ENCODE results near the gene CHST12.
"Not testable (repeated sequence)": the region's sequence is repeated elsewhere in the genome, so short reads cannot be mapped to it uniquely, and the experiment has no call there.

CHST12 gene

GRCh38 chr7:2405201-2405600 lies 1.8 kb downstream of the CHST12 start:
- no peak for DNase-seq

DNA sequence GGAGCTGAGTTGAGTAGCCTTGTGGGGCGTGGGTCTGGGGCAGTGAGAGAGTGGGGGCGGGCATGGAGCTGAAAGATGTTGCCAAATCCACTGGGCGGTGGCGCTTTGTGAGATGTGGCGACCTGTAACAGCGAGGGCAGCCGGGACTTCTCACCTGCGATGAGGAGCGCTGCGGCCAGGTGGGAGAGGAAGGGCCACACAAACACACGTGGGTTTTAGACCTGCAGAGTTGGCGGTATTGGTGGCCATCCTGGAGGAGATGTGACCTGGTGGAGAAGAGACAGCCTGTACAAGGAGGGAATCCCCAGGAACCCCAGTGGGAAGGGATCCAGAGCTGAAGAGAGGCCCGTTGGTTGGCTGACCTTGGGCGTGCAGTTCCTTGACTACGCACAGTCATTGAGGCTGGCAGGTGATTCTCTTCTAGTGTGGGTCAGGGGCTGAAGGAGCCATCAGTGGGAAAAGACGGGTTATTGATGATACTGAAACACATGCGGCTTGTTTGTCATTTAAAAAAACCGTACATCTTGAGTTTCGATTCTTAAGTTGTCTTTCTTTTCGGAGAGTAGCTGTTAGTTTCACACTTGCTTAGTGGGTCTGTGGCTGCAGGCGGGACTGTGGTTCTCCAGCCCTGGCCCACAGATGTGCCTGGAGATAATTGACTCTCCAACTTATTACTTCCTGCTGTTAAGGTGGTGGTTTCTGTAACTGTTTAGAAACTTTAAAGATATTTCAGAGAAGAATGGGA lies 2.4 kb downstream of the CHST12 start:
- peak; percentile 63 to 74 for DNase-seq

DNA sequence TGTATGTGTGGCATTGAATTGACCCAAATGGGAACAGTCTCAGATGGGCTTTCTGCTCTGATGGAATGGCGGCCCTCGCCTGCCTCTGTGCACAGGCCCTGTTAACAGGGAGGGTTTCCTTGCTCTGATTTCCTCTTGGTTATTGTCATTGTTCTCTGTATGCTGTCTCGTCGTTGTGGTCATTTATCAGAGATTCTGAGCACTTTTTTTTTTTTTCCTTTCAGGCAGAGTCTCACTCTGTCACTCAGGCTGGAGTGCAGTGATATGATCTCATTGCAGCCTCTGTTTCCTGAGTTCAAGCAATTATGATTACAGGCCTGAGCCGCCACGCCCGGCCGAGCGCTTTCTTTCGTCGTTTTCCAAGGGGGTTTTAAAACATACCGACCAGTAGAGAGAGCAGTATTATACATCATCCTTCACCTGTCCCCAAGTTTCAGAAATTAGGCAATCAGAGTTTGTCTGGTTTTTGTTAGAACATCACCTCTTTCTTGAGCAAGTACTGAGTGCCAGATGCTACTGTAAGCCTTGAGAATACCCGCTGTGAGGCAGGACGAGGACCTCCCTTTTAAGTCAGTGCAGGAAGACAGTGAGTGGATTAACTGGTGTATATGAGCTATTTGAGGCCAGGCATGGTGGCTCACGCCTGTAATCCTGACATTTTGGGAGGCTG lies 6.5 kb downstream of the CHST12 start:
- no peak for DNase-seq

- no peak for DNase-seq
Measured at GRCh38 chr7:2411049-2411448, 7.6 kb downstream of the CHST12 start.

DNA sequence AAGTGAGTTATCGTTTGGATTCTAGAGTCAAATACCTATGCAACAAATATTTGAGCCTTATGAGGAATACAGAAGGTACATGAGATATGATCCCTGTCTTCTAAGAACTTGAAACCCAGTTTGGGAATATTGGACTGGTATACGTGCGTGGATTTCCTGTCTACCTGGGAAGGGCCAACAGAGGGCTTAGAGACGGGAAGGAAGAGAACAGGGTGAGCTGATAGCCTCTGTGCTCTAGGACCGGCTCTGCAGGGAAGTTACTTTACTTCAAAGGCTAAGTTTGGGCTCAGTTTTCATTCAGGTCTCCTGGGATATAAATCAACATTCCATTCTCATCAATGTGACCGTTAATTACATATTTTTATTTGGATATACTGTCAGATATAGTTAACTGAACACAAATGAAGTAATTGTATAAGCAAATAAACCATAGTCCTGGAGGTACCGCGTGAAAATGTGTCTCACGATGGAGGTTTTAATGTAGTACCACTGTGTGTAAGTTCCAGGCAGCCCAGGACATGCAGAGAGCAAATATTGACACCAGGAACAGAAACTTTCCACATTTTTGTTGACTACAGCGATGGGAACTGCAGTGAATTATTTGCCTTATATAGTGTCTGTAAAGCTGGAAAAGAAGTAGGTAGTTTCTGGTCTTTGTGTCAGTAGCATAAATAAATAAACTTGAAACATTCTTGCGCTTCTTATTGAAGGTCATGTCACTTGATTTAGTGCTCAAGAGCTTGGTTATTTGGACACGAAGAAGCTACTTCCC lies 8.6 kb downstream of the CHST12 start:
- no peak for DNase-seq

- DNase-seq = no peak
Measured at GRCh38 chr7:2412587-2413201, 9.3 kb downstream of the CHST12 start.

- no peak for DNase-seq
Measured at GRCh38 chr7:2416063-2416462, 12.7 kb downstream of the CHST12 start.

DNA sequence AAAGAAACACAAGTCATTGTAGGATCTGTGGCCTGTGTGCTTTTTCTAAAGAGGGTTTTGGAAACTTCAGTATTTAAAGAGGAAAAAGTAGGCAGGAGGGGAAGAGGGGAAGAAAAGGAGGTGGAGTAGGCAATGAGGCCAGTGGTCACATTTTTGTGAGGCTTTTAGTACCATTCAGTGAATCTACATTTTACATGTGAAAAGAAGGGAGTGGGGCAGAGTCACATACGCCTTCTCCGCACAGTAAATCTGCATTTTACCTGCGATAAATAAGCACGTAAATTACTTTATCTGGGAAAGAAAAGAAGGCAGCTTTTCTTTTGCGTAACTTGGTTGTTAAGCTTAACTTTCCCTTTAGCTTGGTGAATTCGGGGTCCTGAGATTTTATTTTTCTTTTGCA lies 13.2 kb downstream of the CHST12 start:
- DNase-seq = no peak

- not testable (repeated sequence) for DNase-seq
Measured at GRCh38 chr7:2417178-2417577, 13.8 kb downstream of the CHST12 start.

DNA sequence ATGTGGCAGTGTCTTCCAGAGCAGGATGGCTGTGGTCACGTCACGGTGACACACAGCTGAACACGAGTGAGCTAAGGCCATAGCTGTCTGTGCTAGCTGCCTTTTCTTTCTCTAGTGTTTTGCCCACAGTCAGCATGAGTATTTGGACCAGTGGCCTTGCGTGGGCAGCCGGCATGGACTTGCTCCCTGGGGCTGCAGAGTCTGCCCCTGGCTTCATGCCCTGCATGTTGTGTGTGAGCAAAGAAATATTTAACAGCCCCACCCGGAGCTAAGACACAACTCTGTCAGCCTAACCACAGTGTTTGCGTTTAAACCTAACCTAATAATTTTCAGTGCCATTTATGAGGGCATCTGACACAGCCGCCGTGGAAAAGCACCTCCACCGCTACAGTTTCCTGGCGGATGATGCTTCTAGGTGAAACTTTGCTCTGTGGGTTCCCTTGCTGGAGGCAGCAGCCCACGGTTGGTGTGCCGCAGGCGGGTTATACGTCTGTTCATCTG lies 14.6 kb downstream of the CHST12 start:
- peak; percentile 66 to 69 for DNase-seq

GRCh38 chr7:2420216-2420933 lies 17.0 kb downstream of the CHST12 start:
- no peak for DNase-seq

- DNase-seq = no peak
Measured at GRCh38 chr7:2421943-2422310, 18.5 kb downstream of the CHST12 start.

- DNase-seq = no peak
Measured at GRCh38 chr7:2425749-2426148, 22.3 kb downstream of the CHST12 start.

GRCh38 chr7:2431260-2431867 lies 28.0 kb downstream of the CHST12 start:
- peak; percentile 39 to 44 for DNase-seq

- DNase-seq = no peak
Measured at GRCh38 chr7:2432910-2433712, 29.7 kb downstream of the CHST12 start.

DNA sequence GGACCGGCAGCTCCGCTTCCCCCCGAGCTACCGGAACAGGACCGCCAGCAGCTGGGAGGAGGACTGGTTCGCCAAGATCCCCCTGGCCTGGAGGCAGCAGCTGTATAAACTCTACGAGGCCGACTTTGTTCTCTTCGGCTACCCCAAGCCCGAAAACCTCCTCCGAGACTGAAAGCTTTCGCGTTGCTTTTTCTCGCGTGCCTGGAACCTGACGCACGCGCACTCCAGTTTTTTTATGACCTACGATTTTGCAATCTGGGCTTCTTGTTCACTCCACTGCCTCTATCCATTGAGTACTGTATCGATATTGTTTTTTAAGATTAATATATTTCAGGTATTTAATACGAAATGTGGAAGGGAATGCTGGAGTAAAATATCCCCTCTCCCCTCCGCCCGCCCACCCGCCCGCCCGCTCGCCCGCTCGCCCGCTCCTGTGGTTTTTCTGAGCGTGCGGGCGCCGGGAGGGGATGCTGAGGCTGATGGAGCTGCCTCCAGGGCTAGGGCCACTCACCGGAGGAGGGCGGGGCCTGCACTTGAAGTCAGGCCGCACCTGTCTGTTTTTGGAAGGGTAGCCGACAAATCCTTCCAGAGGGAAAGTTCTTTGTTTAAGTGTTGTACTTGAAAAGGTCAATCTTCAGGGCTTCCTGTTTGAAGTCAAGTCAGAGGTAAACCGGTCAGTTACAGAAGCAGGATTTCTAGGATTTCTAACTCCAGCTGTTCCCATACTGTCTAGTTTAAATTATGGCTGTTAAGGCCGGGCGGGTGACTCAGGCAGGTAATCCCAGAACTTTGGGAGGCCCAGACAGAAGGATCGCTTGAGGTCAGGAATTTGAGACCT lies 30.5 kb downstream of the CHST12 start:
- DNase-seq = no peak

- DNase-seq = no peak
Measured at GRCh38 chr7:2435146-2435545, 31.7 kb downstream of the CHST12 start.

GRCh38 chr7:2436341-2437104 lies 33.1 kb downstream of the CHST12 start:
- no peak for DNase-seq

DNA sequence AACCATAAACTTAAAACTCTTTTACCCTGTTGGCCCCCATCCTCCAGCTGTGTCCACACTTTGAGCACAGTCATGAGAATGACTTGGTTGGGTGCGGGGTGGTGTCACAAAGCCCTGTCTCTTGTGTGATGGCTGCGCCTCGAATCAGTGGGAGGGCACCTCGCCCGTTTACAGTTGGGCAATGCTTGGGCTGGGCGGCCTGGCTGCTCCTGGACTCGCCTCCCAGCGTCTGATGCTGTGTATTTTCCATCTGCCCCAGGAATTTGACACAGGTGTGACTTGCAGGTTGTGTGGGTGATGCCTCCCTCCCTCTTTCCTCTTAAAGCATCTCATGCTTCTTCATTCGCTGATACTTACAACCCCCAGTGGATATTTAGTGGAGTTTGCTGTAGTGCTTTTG lies 33.7 kb downstream of the CHST12 start:
- no peak for DNase-seq

All from CD4-positive, alpha-beta T cell treated with Interleukin-4 for 1 hour (primary cell).